Upper lobe of left lung (tissue), 6 donors: ENCODE measurements around the gene FBXL17. TPM values are rescaled to one million over a fixed set of nuclear protein-coding genes. Genes with fewer than 3 reads are reported as not detected.

Source experiments
- ATAC-seq, 2 donors: fragments of 200-7000 bp; cut with Tn5 transposase; one replicate each; pipeline ENCODE4 v1.9.1; 2022; ENCODE audit warnings: mild to moderate bottlenecking in 2 of 2, moderate library complexity in 2 of 2; ENCODE audit not compliant: low FRiP score in 2 of 2
- DNase-seq, 2 donors: peaks; one replicate each; pipeline ENCODE4 v3.0.0-alpha.2; 2019 to 2020
- H3K27ac ChIP-seq, 4 donors: fragments of 200-600 bp; sonication (generic); one replicate each; pipeline ENCODE4 v1.5.1; 2016 to 2019
- H3K27me3 ChIP-seq, 4 donors: fragments of 200-600 bp; sonication (generic); one replicate each; pipeline ENCODE4 v1.5.1; 2017 to 2019
- H3K36me3 ChIP-seq, 4 donors: fragments of 200-600 bp; sonication (generic); one replicate each; pipeline ENCODE4 v1.5.1; 2016 to 2019
- H3K4me1 ChIP-seq, 4 donors: fragments of 200-600 bp; sonication (generic); one replicate each; pipeline ENCODE4 v1.5.1; 2018 to 2019
- H3K4me3 ChIP-seq, 4 donors: fragments of 200-600 bp; sonication (generic); one replicate each; pipeline ENCODE4 v1.5.1; 2017 to 2019; ENCODE audit warnings: mild to moderate bottlenecking in 2 of 4, moderate library complexity in 1 of 4
- H3K9me3 ChIP-seq, 4 donors: fragments of 200-600 bp; sonication (generic); one replicate each; pipeline ENCODE4 v1.5.1; 2018 to 2019
- EP300 ChIP-seq, 4 donors: sonication (generic); formaldehyde crosslinking; IDR thresholded peaks; one replicate each; pipeline ENCODE4 v1.5.1; 2017; ENCODE audit warnings: antibody characterized with exemption in 4 of 4, control low read depth in 2 of 4
- POLR2A ChIP-seq, 4 donors: fragments of 450-650 bp; IDR thresholded peaks; one replicate each; pipeline ENCODE4 v1.5.1; 2016 to 2017; ENCODE audit warnings: antibody characterized with exemption in 4 of 4, mild to moderate bottlenecking in 2 of 4
- POLR2AphosphoS5 ChIP-seq, 2 donors: sonication (generic); formaldehyde crosslinking; IDR thresholded peaks; one replicate each; pipeline ENCODE4 v1.5.1; 2017; ENCODE audit warnings: antibody characterized with exemption in 2 of 2
- WGBS, 2 donors: methylation state at CpG; one replicate each; pipeline ENCODE4 v1.1.5; 2017 to 2018; 5-methylcytosine and 5-hydroxymethylcytosine counted together
- total RNA-seq, 6 donors: library from RNA; depleted of rRNA in 4 of 6; stranded (reverse); fragments of >200 nt in 4 of 6; gene quantifications; one replicate each; pipeline versions ENCODE4 v1.1.0 to v1.2.1, GENCODE V29; 2016 to 2021
- TF ChIP-seq, protein P1 (sequence below), 6 experiments: fragments of 450-650 bp in 4 of 6; fragments of 200-600 bp in 2 of 6; sonication (generic) in 2 of 6; IDR thresholded peaks; one replicate each; pipeline ENCODE4 v1.5.1; 2016 to 2019; ENCODE audit warnings: antibody characterized with exemption in 6 of 6
- donor health status: DM: no; HTN: no; CAD: no; lungs with moderate emphysema.
- donor health status: DM: no; HTN: yes; CAD: no; lungs with severe emphysema.

FBXL17 gene
- total RNA-seq, 6 donors from 2014 or later = 10.0 to 47.1 (median 16.9) TPM

DNA sequence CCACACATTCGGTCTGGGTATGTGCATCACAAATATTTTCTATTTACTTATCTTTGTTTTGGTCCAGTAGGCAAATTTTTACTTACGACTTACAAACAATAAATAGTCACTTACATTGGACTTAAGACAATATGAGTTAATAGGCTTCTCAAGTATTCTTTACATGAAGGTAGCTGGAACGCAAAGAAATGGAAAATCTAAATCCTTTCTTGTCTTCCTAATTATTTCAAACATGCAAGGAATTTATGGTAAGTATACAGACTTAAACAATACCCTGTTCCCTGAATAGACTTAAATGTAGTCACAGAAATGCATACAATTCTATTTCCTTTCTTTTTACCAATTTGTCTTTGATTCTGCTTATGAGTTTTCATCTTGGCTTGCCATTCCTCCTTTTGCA lies 448.6 kb downstream of the FBXL17 start:
- WGBS, 2 donors = 89 to 93% methylated on average over 3 of the region's 3 CpGs
- no peaks in the 10 kb centered on the region for H3K27me3 ChIP-seq
- TF ChIP-seq EP300 (IDR thresholded peaks at IDR 0.05) (no peak), POLR2A (IDR thresholded peaks at IDR 0.05) (no peak), POLR2AphosphoS5 (IDR thresholded peaks at IDR 0.05) (no peak)
- TF ChIP-seq, protein P1, sequence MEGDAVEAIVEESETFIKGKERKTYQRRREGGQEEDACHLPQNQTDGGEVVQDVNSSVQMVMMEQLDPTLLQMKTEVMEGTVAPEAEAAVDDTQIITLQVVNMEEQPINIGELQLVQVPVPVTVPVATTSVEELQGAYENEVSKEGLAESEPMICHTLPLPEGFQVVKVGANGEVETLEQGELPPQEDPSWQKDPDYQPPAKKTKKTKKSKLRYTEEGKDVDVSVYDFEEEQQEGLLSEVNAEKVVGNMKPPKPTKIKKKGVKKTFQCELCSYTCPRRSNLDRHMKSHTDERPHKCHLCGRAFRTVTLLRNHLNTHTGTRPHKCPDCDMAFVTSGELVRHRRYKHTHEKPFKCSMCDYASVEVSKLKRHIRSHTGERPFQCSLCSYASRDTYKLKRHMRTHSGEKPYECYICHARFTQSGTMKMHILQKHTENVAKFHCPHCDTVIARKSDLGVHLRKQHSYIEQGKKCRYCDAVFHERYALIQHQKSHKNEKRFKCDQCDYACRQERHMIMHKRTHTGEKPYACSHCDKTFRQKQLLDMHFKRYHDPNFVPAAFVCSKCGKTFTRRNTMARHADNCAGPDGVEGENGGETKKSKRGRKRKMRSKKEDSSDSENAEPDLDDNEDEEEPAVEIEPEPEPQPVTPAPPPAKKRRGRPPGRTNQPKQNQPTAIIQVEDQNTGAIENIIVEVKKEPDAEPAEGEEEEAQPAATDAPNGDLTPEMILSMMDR (IDR thresholded peaks at IDR 0.05) = no peak
- no peaks in the 10 kb centered on the region for H3K36me3 ChIP-seq
- no peak overlapping the region for H3K27ac ChIP-seq
- H3K4me1 ChIP-seq = no peaks in the 10 kb centered on the region
- no peak overlapping the region for H3K4me3 ChIP-seq
- H3K9me3 ChIP-seq = no peaks in the 10 kb centered on the region
- no peak for ATAC-seq
- no peak for DNase-seq

- Histone ChIP-seq H3K9me3 (no peaks in the 10 kb centered on the region), H3K4me1 (no peaks in the 10 kb centered on the region), H3K36me3 (no peaks in the 10 kb centered on the region), H3K27ac (no peak overlapping the region), H3K27me3 (no peaks in the 10 kb centered on the region), H3K4me3 (no peak overlapping the region)
- ATAC-seq (no peak), DNase-seq (no peak)
- 86 to 93% methylated on average over 1 of the region's 1 CpG for WGBS, 2 donors
- TF ChIP-seq EP300 (IDR thresholded peaks at IDR 0.05) (no peak), POLR2AphosphoS5 (IDR thresholded peaks at IDR 0.05) (no peak)
Measured at GRCh38 chr5:107930891-107931290, 451.0 kb downstream of the FBXL17 start.

GRCh38 chr5:107930092-107930491 lies 451.8 kb downstream of the FBXL17 start:
- Histone ChIP-seq H3K27ac (no peak overlapping the region), H3K4me3 (no peak overlapping the region), H3K4me1 (no peaks in the 10 kb centered on the region), H3K9me3 (no peaks in the 10 kb centered on the region), H3K36me3 (no peaks in the 10 kb centered on the region), H3K27me3 (no peaks in the 10 kb centered on the region)
- TF ChIP-seq POLR2AphosphoS5 (IDR thresholded peaks at IDR 0.05) = no peak
- TF ChIP-seq EP300 (IDR thresholded peaks at IDR 0.05) = no peak
- TF ChIP-seq, protein P1 (IDR thresholded peaks at IDR 0.05) = no peak
- TF ChIP-seq POLR2A (IDR thresholded peaks at IDR 0.05) = no peak
- ATAC-seq (no peak), DNase-seq (no peak)
- 94 to 96% methylated on average over 3 of the region's 3 CpGs for WGBS, 2 donors

GRCh38 chr5:107929080-107929479 lies 452.8 kb downstream of the FBXL17 start:
- H3K4me1 ChIP-seq = no peaks in the 10 kb centered on the region
- no peak overlapping the region for H3K27ac ChIP-seq
- H3K9me3 ChIP-seq = no peaks in the 10 kb centered on the region
- TF ChIP-seq, protein P1 (IDR thresholded peaks at IDR 0.05) = no peak
- no peak for TF ChIP-seq POLR2AphosphoS5 (IDR thresholded peaks at IDR 0.05)
- no peak for TF ChIP-seq EP300 (IDR thresholded peaks at IDR 0.05)
- no peak for TF ChIP-seq POLR2A (IDR thresholded peaks at IDR 0.05)
- no peaks in the 10 kb centered on the region for H3K36me3 ChIP-seq
- DNase-seq (no peak), ATAC-seq (no peak)
- no peak overlapping the region for H3K4me3 ChIP-seq
- H3K27me3 ChIP-seq = no peaks in the 10 kb centered on the region

DNA sequence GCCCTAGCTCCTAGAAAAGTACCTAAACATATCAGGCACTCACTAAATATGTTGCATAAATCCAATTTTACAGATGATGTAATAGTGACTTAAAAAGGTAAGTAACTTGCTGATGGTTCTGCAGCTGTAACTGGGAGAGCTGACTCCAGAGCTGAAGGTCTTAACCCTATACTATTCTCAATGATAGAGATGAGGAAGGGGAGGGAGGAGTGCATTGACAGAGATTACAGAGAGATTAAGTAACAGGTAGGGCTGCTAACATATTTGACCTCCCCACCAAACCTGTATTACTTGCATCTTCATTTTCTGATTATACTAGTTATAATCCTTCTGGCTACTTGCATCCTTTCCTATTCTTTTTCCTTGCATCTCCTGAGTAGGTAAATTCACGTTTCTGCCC lies 455.8 kb downstream of the FBXL17 start:
- TF ChIP-seq POLR2AphosphoS5 (IDR thresholded peaks at IDR 0.05) (no peak), POLR2A (IDR thresholded peaks at IDR 0.05) (no peak), EP300 (IDR thresholded peaks at IDR 0.05) (no peak)
- TF ChIP-seq, protein P1 (IDR thresholded peaks at IDR 0.05) = no peak
- Histone ChIP-seq H3K27ac (no peak overlapping the region), H3K36me3 (no peaks in the 10 kb centered on the region), H3K4me1 (no peaks in the 10 kb centered on the region), H3K4me3 (no peak overlapping the region), H3K27me3 (no peaks in the 10 kb centered on the region), H3K9me3 (no peaks in the 10 kb centered on the region)
- ATAC-seq (no peak), DNase-seq (no peak)
- WGBS, 2 donors = 86% methylated on average over 1 of the region's 1 CpG
